ENCODE data around the gene RNF19B. TPM values are rescaled to one million over a fixed set of nuclear protein-coding genes. Genes with fewer than 3 reads are reported as not detected.

The RNF19B gene
- total RNA-seq, 2 experiments from 2014 or later = 33.4 to 37.4 TPM

- Mint-ChIP-seq H3K4me1 (ENCODE audit: low read depth) (peaks cover 6% of the 10 kb centered on the region), H3K9me3 (no peaks in the 10 kb centered on the region), H3K27ac (no peak within 1 kb of the TSS), H3K4me3 (peak within 1 kb of the TSS; percentile 62), H3K27me3 (peaks cover 75% of the 10 kb centered on the region), H3K36me3 (ENCODE audit: low read depth) (no peaks in the 10 kb centered on the region)
- no peak within 1 kb of the TSS for H3K27ac ChIP-seq (ENCODE audit: low read depth in 1 of 2, low read length in 2 of 2)
- peaks cover 12% of the 10 kb centered on the region for H3K4me1 ChIP-seq (ENCODE audit: insufficient read depth, low read length)
- no peaks in the 10 kb centered on the region for H3K36me3 ChIP-seq (ENCODE audit: insufficient read depth, low read length)
- ChIA-PET CTCF (no interaction called here), POLR2A (no interaction called here)
- intact Hi-C loops (cut with DNase I, micrococcal nuclease) = no loop called here
- no peak for TF ChIP-seq CTCF (IDR thresholded peaks at IDR 0.05)
- DNase-seq = peak in 3 of 14 experiments; percentile 8 to 36 (median 29)
- peak; percentile 48 for ATAC-seq (ENCODE audit: poor library complexity)
- H3K4me3 ChIP-seq (ENCODE audit: low read length) = peak within 1 kb of the TSS; percentile 25
- H3K27me3 ChIP-seq (ENCODE audit: control insufficient read depth in 1 of 2, insufficient read depth in 2 of 2, low read length in 2 of 2) = peaks cover 30 to 46% of the 10 kb centered on the region in 2 experiments
- H3K9me3 ChIP-seq (ENCODE audit: control insufficient read depth in 1 of 2, insufficient read depth in 1 of 2, low read length in 2 of 2) = peaks cover 0 to 12% of the 10 kb centered on the region in 2 experiments
These were observed 63.4 kb downstream of the RNF19B start, which contains the start of gene TMEM54 for GRCh38 chr1:32900956-32901822. Gene TMEM54 (minus strand): TSS chr1:32901389. CDS start chr1:32901238, 151 bp downstream.

GRCh38 chr1:32900371-32900955 lies 64.1 kb downstream of the RNF19B start:
- no peak overlapping the region for H3K27ac Mint-ChIP-seq
- CTCF ChIA-PET = no interaction called here

More at GRCh38 chr1:32900371-32900955, 64.1 kb downstream of the RNF19B start:
- no peak for DNase-seq
- intact Hi-C loops (cut with DNase I, micrococcal nuclease) = no loop called here
- Histone ChIP-seq H3K27ac (ENCODE audit: low read depth in 1 of 2, low read length in 2 of 2) (no peak overlapping the region), H3K36me3 (ENCODE audit: insufficient read depth, low read length) (no peaks in the 10 kb centered on the region), H3K4me3 (ENCODE audit: low read length) (peak overlapping the region; percentile 25), H3K27me3 (ENCODE audit: control insufficient read depth in 1 of 2, insufficient read depth in 2 of 2, low read length in 2 of 2) (peaks cover 30 to 53% of the 10 kb centered on the region in 2 experiments), H3K4me1 (ENCODE audit: insufficient read depth, low read length) (peaks cover 12% of the 10 kb centered on the region), H3K9me3 (ENCODE audit: control insufficient read depth in 1 of 2, insufficient read depth in 1 of 2, low read length in 2 of 2) (peaks cover 0 to 12% of the 10 kb centered on the region in 2 experiments)
- ATAC-seq (ENCODE audit: poor library complexity) = no peak
- Mint-ChIP-seq H3K4me1 (ENCODE audit: low read depth) (peaks cover 10% of the 10 kb centered on the region), H3K27me3 (peaks cover 81% of the 10 kb centered on the region), H3K9me3 (no peaks in the 10 kb centered on the region), H3K4me3 (peak overlapping the region; percentile 51), H3K36me3 (ENCODE audit: low read depth) (no peaks in the 10 kb centered on the region)
- POLR2A ChIA-PET = no interaction called here
- TF ChIP-seq CTCF (IDR thresholded peaks at IDR 0.05) = no peak
